ENCODE results near the gene STIM2. TPM values are rescaled to one million over a fixed set of nuclear protein-coding genes. Genes with fewer than 3 reads are reported as not detected.
A peak's percentile ranks its signal among the peaks of the same experiment; 100 is the strongest.

Gene STIM2
- total RNA-seq, 2 donors from 2014 or later = 34.4 to 44.2 TPM

GRCh38 chr4:27057662-27058061 lies 197.0 kb downstream of the STIM2 start:
- intact Hi-C loops (cut with DNase I) = loop anchor here (10.0 kb wide), 1 partner anchor 257 kb away; no protein-coding TSS in a partner anchor
- WGBS = 85% methylated on average over 6 of the region's 6 CpGs
- Histone ChIP-seq H3K36me3 (no peaks in the 10 kb centered on the region), H3K4me3 (no peak overlapping the region), H3K4me1 (replicated peaks) (no peaks in the 10 kb centered on the region), H3K9me3 (no peaks in the 10 kb centered on the region), H3K27ac (no peak overlapping the region), H3K27me3 (replicated peaks; ENCODE audit: insufficient read depth) (no peaks in the 10 kb centered on the region)
- TF ChIP-seq CTCF (IDR thresholded peaks at IDR 0.05) (no peak), POLR2A (IDR thresholded peaks at IDR 0.05) (no peak), POLR2AphosphoS5 (IDR thresholded peaks at IDR 0.05) (no peak)
- DNase-seq (ENCODE audit: low spot score) = no peak

GRCh38 chr4:27058819-27059406 lies 198.3 kb downstream of the STIM2 start:
- Histone ChIP-seq H3K4me1 (replicated peaks) (no peaks in the 10 kb centered on the region), H3K4me3 (no peak overlapping the region)

GRCh38 chr4:27059446-27059845 lies 198.8 kb downstream of the STIM2 start:
- Histone ChIP-seq H3K4me1 (replicated peaks) (no peaks in the 10 kb centered on the region), H3K27ac (no peak overlapping the region), H3K27me3 (replicated peaks; ENCODE audit: insufficient read depth) (no peaks in the 10 kb centered on the region), H3K9me3 (no peaks in the 10 kb centered on the region), H3K36me3 (no peaks in the 10 kb centered on the region), H3K4me3 (no peak overlapping the region)
- intact Hi-C loops (cut with DNase I) = loop anchor here (10.0 kb wide), 1 partner anchor 255 kb away; no protein-coding TSS in a partner anchor
- WGBS = 87% methylated on average over 5 of the region's 5 CpGs
- TF ChIP-seq POLR2A (IDR thresholded peaks at IDR 0.05) (no peak), CTCF (IDR thresholded peaks at IDR 0.05) (no peak), POLR2AphosphoS5 (IDR thresholded peaks at IDR 0.05) (no peak)
- DNase-seq (ENCODE audit: low spot score) = no peak

More at GRCh38 chr4:27058819-27059406, 198.3 kb downstream of the STIM2 start:
- Histone ChIP-seq H3K9me3 (no peaks in the 10 kb centered on the region), H3K27ac (no peak overlapping the region), H3K27me3 (replicated peaks; ENCODE audit: insufficient read depth) (no peaks in the 10 kb centered on the region), H3K36me3 (no peaks in the 10 kb centered on the region)
- DNase-seq (ENCODE audit: low spot score) = no peak
- no peak for TF ChIP-seq POLR2A (IDR thresholded peaks at IDR 0.05)
- TF ChIP-seq POLR2AphosphoS5 (IDR thresholded peaks at IDR 0.05) = no peak
- TF ChIP-seq CTCF (IDR thresholded peaks at IDR 0.05) = no peak
- 39% methylated on average over 5 of the region's 5 CpGs for WGBS
- intact Hi-C loops (cut with DNase I) = loop anchor here (10.0 kb wide), 1 partner anchor 256 kb away; no protein-coding TSS in a partner anchor

- H3K27me3 ChIP-seq (replicated peaks; ENCODE audit: insufficient read depth) = no peaks in the 10 kb centered on the region
- DNase-seq (ENCODE audit: low spot score) = no peak
- no peak for TF ChIP-seq POLR2AphosphoS5 (IDR thresholded peaks at IDR 0.05)
- TF ChIP-seq CTCF (IDR thresholded peaks at IDR 0.05) = no peak
- no peak for TF ChIP-seq POLR2A (IDR thresholded peaks at IDR 0.05)
- H3K4me1 ChIP-seq (replicated peaks) = no peaks in the 10 kb centered on the region
- H3K9me3 ChIP-seq = no peaks in the 10 kb centered on the region
- no peak overlapping the region for H3K4me3 ChIP-seq
- H3K27ac ChIP-seq = no peak overlapping the region
- WGBS = 89% methylated on average over 7 of the region's 7 CpGs
- no peaks in the 10 kb centered on the region for H3K36me3 ChIP-seq
- intact Hi-C loops (cut with DNase I) = no loop called here
Measured at GRCh38 chr4:27062256-27062655, 201.6 kb downstream of the STIM2 start.

- 68% methylated on average over 3 of the region's 3 CpGs for WGBS
- Histone ChIP-seq H3K9me3 (no peaks in the 10 kb centered on the region), H3K27me3 (replicated peaks; ENCODE audit: insufficient read depth) (no peaks in the 10 kb centered on the region), H3K36me3 (no peaks in the 10 kb centered on the region), H3K27ac (no peak overlapping the region), H3K4me1 (replicated peaks) (no peaks in the 10 kb centered on the region), H3K4me3 (no peak overlapping the region)
- peak; percentile 41 for DNase-seq (ENCODE audit: low spot score)
- TF ChIP-seq POLR2AphosphoS5 (IDR thresholded peaks at IDR 0.05) (peak; percentile 23), POLR2A (IDR thresholded peaks at IDR 0.05) (no peak)
- intact Hi-C loops (cut with DNase I) = no loop called here
Measured at GRCh38 chr4:27066591-27066990, 205.9 kb downstream of the STIM2 start.

All from prostate gland (tissue), 2 donors.